Loucy (cell line): ENCODE data around the gene RPIA.

Source experiments
- CTCF ChIP-seq: fragments of 200-600 bp; sonication (generic); conservative IDR thresholded peaks from 2 replicates; pipeline ENCODE4 v1.5.1; 2014; ENCODE audit warnings: mild to moderate bottlenecking, antibody characterized with exemption, low read length
- EZH2phosphoT487 ChIP-seq: fragments of 200-600 bp; IDR thresholded peaks from 2 replicates; pipeline ENCODE4 v1.6.1; 2018; ENCODE audit warnings: antibody characterized with exemption, mild to moderate bottlenecking, moderate library complexity, borderline replicate concordance

DNA sequence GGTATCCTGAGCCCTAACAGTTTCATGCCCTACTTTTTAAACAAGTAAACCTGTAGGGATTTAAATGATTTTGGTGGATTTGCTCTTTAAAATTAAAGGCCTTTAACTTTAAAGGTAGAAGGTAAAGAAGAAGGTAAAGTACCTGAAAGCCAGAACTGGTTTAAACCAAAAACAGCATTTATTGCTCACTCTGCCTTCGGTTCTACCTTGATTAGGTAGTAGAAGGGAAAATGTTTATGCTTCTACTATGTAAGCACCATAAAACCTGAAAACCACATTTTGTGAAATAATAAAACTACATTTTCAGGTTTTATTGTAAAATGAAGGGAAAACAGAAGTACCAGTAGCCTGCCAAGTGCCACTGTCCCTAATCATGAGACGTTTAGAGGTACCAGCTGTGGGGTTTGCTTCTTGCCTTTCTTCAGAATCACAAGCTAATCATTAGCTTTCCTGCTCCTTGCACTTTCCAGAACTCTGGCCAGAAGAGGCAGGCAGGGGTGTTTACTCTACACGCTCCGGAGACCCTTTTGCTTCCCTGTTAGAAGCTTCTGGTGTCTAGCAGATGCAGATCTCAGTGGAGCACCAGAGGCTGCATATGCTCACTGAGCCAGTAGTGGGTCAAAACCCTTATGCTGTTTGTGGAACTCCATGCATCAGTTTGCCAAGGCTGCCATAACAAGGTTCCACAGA, 33.3 kb downstream of the RPIA start:
- TF ChIP-seq CTCF (no peak), EZH2phosphoT487 (no peak)
